ENCODE measurements around the gene CCDC78. TPM values are rescaled to one million over a fixed set of nuclear protein-coding genes. Genes with fewer than 3 reads are reported as not detected.

The CCDC78 gene
- total RNA-seq, 1 donor from 2014 or later: 2.5 TPM

- no peak overlapping the region for H3K4me3 ChIP-seq (ENCODE audit: low read depth, low read length)
- TF ChIP-seq CTCF (IDR thresholded peaks at IDR 0.05; ENCODE audit: insufficient read depth, low read length, poor library complexity, severe bottlenecking): no peak
- no peaks in the 10 kb centered on the region for H3K27me3 ChIP-seq (ENCODE audit: control insufficient read depth, insufficient read depth, low read length)
- no peaks in the 10 kb centered on the region for H3K36me3 ChIP-seq (ENCODE audit: control insufficient read depth, insufficient read depth, low read length)
- DNase-seq (ENCODE audit: low read depth): no peak
Measured at GRCh38 chr16:769934-770333, 43.7 kb upstream of the CCDC78 start.

GRCh38 chr16:769184-769784 lies 43.0 kb upstream of the CCDC78 start:
- H3K27me3 ChIP-seq (ENCODE audit: control insufficient read depth, insufficient read depth, low read length): no peaks in the 10 kb centered on the region
- no peaks in the 10 kb centered on the region for H3K36me3 ChIP-seq (ENCODE audit: control insufficient read depth, insufficient read depth, low read length)
- no peak for DNase-seq (ENCODE audit: low read depth)
- no peak overlapping the region for H3K4me3 ChIP-seq (ENCODE audit: low read depth, low read length)
- no peak for TF ChIP-seq CTCF (IDR thresholded peaks at IDR 0.05; ENCODE audit: insufficient read depth, low read length, poor library complexity, severe bottlenecking)

- no peak for DNase-seq (ENCODE audit: low read depth)
- H3K27me3 ChIP-seq (ENCODE audit: control insufficient read depth, insufficient read depth, low read length): no peaks in the 10 kb centered on the region
- TF ChIP-seq CTCF (IDR thresholded peaks at IDR 0.05; ENCODE audit: insufficient read depth, low read length, poor library complexity, severe bottlenecking): no peak
- H3K36me3 ChIP-seq (ENCODE audit: control insufficient read depth, insufficient read depth, low read length): no peaks in the 10 kb centered on the region
- no peak overlapping the region for H3K4me3 ChIP-seq (ENCODE audit: low read depth, low read length)
Measured at GRCh38 chr16:768428-768827, 42.2 kb upstream of the CCDC78 start.

- Histone ChIP-seq H3K36me3 (ENCODE audit: control insufficient read depth, insufficient read depth, low read length) (no peaks in the 10 kb centered on the region), H3K4me3 (ENCODE audit: low read depth, low read length) (no peak overlapping the region), H3K27me3 (ENCODE audit: control insufficient read depth, insufficient read depth, low read length) (no peaks in the 10 kb centered on the region)
- TF ChIP-seq CTCF (IDR thresholded peaks at IDR 0.05; ENCODE audit: insufficient read depth, low read length, poor library complexity, severe bottlenecking): no peak
- no peak for DNase-seq (ENCODE audit: low read depth)
Measured at GRCh38 chr16:767743-768235, 41.5 kb upstream of the CCDC78 start.

- no peak for DNase-seq (ENCODE audit: low read depth)
- no peak for TF ChIP-seq CTCF (IDR thresholded peaks at IDR 0.05; ENCODE audit: insufficient read depth, low read length, poor library complexity, severe bottlenecking)
- Histone ChIP-seq H3K36me3 (ENCODE audit: control insufficient read depth, insufficient read depth, low read length) (no peaks in the 10 kb centered on the region), H3K4me3 (ENCODE audit: low read depth, low read length) (no peak overlapping the region), H3K27me3 (ENCODE audit: control insufficient read depth, insufficient read depth, low read length) (no peaks in the 10 kb centered on the region)
Measured at GRCh38 chr16:766820-767640, 40.8 kb upstream of the CCDC78 start.

Data from kidney epithelial cell (primary cell).